ENCODE measurements around the gene TYK2.
"Not testable (repeated sequence)": the region's sequence is repeated elsewhere in the genome, so short reads cannot be mapped to it uniquely, and the experiment has no call there.

The TYK2 gene

GRCh38 chr19:10372690-10373089 is 7.7 kb downstream of the TYK2 start:
- DNase-seq (ENCODE audit: low read depth) = no peak
- H3K4me3 ChIP-seq (ENCODE audit: low read depth, low read length) = no peak overlapping the region
- no peak for TF ChIP-seq CTCF (IDR thresholded peaks at IDR 0.05; ENCODE audit: low read depth, low read length, missing control alignments)

- no peak for TF ChIP-seq CTCF (IDR thresholded peaks at IDR 0.05; ENCODE audit: low read depth, low read length, missing control alignments)
- DNase-seq (ENCODE audit: low read depth) = no peak
- no peak overlapping the region for H3K4me3 ChIP-seq (ENCODE audit: low read depth, low read length)
Observed at GRCh38 chr19:10368101-10368803, 12.1 kb downstream of the TYK2 start.

DNA sequence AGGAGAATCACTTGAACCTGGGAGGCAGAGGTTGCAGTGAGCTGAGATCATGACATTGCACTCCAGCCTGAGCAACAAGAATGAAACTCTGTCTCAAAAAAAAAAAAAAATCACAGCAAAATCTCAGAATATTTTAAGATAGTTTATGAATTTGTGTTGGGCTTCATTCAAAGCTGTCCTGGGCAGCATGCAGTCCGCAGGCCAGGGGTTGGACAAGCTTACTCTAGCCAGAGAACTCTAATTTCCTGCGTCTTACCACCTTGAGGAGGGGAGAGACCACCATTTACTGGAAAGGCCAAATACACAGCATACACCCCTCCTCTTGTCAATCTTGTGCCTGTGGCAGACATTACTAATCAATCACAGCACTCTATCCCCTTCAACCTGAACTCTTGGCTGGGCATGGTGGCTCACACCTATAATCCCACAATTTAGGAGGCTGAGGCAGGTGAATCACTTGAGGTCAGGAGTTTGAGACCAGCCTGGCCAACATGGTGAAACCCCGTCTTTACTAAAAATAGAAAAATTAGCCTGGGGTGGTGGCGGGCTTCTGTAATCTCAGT is 13.3 kb downstream of the TYK2 start:
- DNase-seq (ENCODE audit: low read depth); H3K4me3 ChIP-seq (ENCODE audit: low read depth, low read length): not testable (repeated sequence)

DNA sequence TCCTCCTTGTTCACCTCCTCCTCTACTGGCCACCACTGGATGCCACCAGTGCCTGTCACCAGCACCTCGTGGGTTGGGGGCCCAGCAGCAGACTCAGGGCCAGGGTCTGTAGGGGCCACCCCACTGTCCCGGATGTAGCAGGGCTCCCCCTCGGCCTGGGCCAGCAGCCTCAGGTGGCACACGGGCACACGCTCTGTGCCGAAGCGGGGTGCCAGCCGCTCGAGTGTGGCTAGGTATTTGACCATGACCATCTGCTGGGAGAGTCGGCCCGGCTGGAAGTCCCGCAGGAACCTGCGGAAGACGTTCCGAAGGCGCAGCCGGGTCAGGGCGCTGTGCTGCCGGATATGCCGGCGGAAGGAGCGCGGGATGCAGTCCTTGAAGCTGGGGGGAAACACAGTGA is 14.9 kb downstream of the TYK2 start:
- no peak overlapping the region for H3K4me3 ChIP-seq (ENCODE audit: low read depth, low read length)
- no peak for TF ChIP-seq CTCF (IDR thresholded peaks at IDR 0.05; ENCODE audit: low read depth, low read length, missing control alignments)
- DNase-seq (ENCODE audit: low read depth) = no peak

DNA sequence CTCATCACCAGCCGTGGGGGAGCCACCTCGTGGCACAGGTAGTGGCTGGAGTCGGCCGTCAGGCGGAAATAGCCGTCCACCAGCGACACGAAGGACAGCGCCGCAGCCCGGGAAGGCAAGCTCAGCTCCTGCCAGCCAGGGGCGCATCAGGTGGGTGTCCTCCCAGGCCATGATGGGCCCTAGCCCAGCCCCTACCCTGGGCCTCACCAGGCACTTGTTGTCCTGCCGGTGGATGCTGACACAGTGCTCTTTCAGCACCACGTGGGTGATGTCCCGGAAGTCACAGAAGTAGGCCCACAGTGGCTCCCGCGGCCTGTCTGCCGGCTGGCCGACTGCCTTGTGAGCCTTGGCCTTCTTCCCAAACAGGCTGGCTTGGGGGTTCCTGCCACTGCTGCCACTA is 15.7 kb downstream of the TYK2 start:
- no peak for DNase-seq (ENCODE audit: low read depth)
- TF ChIP-seq CTCF (IDR thresholded peaks at IDR 0.05; ENCODE audit: low read depth, low read length, missing control alignments) = no peak
- no peak overlapping the region for H3K4me3 ChIP-seq (ENCODE audit: low read depth, low read length)

GRCh38 chr19:10363789-10364281 is 16.5 kb downstream of the TYK2 start:
- H3K4me3 ChIP-seq (ENCODE audit: low read depth, low read length) = no peak overlapping the region
- DNase-seq (ENCODE audit: low read depth) = no peak
- no peak for TF ChIP-seq CTCF (IDR thresholded peaks at IDR 0.05; ENCODE audit: low read depth, low read length, missing control alignments)

- no peak overlapping the region for H3K4me3 ChIP-seq (ENCODE audit: low read depth, low read length)
- TF ChIP-seq CTCF (IDR thresholded peaks at IDR 0.05; ENCODE audit: low read depth, low read length, missing control alignments) = no peak
- no peak for DNase-seq (ENCODE audit: low read depth)
Observed at GRCh38 chr19:10362259-10362658, 18.1 kb downstream of the TYK2 start.

Data from GM12864 (cell line).